ENCODE results near the gene STARD3.

The STARD3 gene

GRCh38 chr17:39596543-39597267 lies 40.2 kb upstream of the STARD3 start:
- no peak for TF ChIP-seq CTCF (IDR thresholded peaks at IDR 0.05; ENCODE audit: insufficient read depth, low read depth, low read length, missing control alignments)
- no peak for DNase-seq (ENCODE audit: low read depth)
- H3K4me3 ChIP-seq (ENCODE audit: low read length) = no peak overlapping the region

- no peak for TF ChIP-seq CTCF (IDR thresholded peaks at IDR 0.05; ENCODE audit: insufficient read depth, low read depth, low read length, missing control alignments)
- no peak for DNase-seq (ENCODE audit: low read depth)
- H3K4me3 ChIP-seq (ENCODE audit: low read length) = no peak overlapping the region
Measured at GRCh38 chr17:39597372-39598046, 39.4 kb upstream of the STARD3 start.

DNA sequence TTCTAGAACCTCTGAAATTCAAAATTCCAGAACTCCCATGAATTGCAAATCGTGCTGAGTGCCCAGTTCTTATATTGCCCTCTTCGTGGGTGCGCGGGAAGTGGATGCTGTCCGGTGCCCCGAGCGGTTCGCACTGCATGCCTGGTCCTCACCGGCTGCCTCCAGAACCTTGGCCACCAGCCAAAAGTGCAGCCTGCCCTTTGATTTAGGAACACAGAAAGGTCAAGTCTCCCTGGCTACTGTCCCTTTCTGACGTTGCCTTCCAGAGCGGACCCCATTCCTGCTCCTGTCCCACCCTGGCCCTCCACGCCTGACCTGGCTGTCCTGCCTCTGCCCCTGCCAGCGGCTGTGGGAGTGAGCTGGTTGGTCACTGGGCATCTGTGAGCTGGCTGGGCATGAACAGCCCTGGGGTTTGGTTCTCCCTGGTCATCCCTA lies 38.9 kb upstream of the STARD3 start:
- no peak for TF ChIP-seq CTCF (IDR thresholded peaks at IDR 0.05; ENCODE audit: insufficient read depth, low read depth, low read length, missing control alignments)
- no peak overlapping the region for H3K4me3 ChIP-seq (ENCODE audit: low read length)
- no peak for DNase-seq (ENCODE audit: low read depth)

GRCh38 chr17:39598630-39599003 lies 38.3 kb upstream of the STARD3 start:
- H3K4me3 ChIP-seq (ENCODE audit: low read length) = no peak overlapping the region
- TF ChIP-seq CTCF (IDR thresholded peaks at IDR 0.05; ENCODE audit: insufficient read depth, low read depth, low read length, missing control alignments) = no peak
- no peak for DNase-seq (ENCODE audit: low read depth)

GRCh38 chr17:39599004-39599664 lies 37.8 kb upstream of the STARD3 start:
- DNase-seq (ENCODE audit: low read depth) = no peak
- no peak overlapping the region for H3K4me3 ChIP-seq (ENCODE audit: low read length)
- TF ChIP-seq CTCF (IDR thresholded peaks at IDR 0.05; ENCODE audit: insufficient read depth, low read depth, low read length, missing control alignments) = no peak

DNA sequence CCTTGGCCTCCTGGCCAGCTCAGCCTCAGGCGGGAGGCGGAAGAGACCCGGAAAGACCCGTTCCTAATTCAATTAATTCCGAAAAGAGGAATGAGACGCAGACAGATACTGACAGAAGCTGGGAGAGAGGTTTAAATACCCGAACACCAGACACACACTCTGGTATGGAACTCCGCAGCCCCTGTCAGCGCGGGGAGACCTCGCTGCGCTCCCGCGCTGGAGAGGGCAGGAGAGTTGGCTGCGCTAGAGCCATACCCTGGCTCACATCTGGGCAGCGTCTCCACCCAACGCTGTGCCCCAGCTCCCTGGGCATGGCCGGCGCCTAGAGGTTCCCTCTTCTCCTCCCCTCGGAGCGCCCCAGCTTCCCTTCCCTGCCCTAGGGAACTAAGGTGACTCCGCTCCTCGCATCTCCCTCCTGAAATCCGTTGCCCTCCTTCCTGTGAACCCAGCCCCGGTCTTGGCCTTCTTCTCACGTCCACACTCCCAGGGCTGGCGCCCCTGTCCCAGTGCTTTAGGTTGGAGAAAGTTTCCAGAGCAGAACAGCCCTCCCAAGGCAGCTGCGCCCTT lies 37.2 kb upstream of the STARD3 start:
- no peak overlapping the region for H3K4me3 ChIP-seq (ENCODE audit: low read length)
- TF ChIP-seq CTCF (IDR thresholded peaks at IDR 0.05; ENCODE audit: insufficient read depth, low read depth, low read length, missing control alignments) = no peak
- DNase-seq (ENCODE audit: low read depth) = no peak

All from epithelial cell of esophagus (primary cell).